IPS-NIHi11 (cell line): ENCODE data around the gene ASCL2.
"Not testable (repeated sequence)": the region's sequence is repeated elsewhere in the genome, so short reads cannot be mapped to it uniquely, and the experiment has no call there.

ENCODE experiments used
- DNase-seq: peaks from one replicate; pipeline ENCODE4 v3.0.0; 2012; ENCODE audit warnings: mixed read lengths, low spot score

Gene ASCL2

DNA sequence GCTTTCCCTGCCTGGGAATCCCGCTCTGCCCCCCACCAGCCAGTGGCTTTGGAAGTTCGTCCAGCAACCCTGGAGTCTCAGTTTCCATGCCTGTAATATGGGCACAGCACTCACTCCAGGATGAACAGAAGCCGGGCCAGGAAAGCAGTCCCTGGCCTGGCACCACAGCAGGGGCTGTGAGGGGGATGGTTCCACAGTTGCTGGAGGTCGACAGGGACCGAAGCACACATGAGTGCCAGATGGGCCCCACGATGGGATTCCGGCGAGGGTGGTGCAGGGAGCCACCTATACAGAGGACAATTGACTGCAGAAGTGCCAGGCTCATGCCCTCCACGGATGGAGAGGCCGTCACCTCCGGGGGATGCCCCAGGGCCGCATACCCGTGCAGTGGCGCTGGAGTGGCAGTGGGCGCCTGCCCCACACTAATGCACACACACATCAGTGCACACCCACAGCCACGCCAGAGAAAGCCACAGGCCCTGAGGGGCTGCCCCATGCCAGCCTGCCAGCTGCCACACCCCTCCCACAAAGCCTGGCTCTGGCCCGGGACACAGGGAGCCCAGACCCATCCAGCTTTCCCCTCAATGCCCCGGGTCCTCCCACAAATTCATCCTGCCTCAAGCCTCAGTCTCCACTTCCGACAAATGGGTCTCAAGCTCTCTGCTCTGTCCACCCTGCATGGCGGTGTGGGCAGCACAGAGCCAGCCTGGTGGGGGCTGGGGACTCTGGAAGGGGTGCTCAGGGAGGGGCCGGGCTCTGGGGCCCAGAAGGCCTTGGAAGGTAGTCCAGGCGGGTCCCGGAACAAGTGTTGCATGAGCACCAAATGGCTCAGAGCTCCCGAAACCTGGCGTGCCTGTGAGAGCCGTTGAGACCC is 9.7 kb downstream of the ASCL2 start:
- DNase-seq: no peak

DNA sequence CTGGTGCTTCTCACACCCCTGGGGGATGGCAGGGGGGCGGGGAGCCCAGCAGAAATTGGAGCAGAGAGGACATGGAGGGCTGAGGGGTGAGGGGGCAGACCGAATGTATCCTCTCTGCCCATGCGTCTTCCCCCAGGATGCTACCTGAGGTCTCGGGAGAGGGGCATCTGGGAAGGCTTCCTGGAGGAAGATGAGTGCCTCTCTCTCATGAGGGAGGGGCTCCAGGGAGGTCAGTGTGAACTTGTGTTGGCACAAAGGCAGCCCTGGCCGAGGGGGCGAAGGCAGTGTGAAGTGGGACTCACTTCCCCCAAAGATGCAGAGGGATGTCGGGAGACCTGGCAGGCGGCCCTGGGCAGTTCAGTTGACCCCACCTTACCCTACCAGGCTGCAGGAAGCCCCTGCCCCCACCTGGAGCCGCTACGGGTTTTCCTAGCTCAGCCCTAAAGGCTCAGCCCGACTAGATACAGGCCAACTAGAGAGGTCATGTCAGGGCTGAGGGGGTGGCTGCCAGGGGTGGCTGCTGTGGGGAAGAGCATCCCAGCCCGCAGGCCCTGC is 10.4 kb downstream of the ASCL2 start:
- no peak for DNase-seq

DNA sequence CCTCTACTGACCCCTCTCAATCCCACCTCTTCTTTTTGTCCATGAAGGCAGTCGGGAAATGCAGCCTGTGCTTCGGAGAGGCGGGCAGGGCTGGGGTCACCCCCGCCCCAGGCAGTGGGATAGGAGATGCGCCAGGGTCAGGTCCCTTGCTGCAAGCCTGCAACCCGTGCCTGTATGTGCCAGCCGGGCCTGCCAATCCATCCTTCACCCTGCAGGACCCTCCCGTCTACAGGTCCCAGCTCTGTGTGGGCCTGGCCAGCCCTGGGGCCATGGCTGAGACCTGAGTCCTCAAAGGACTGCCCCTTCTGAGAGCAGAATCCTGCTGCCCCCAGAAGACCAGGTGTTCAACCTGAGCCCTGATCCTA is 10.9 kb downstream of the ASCL2 start:
- DNase-seq: no peak

DNA sequence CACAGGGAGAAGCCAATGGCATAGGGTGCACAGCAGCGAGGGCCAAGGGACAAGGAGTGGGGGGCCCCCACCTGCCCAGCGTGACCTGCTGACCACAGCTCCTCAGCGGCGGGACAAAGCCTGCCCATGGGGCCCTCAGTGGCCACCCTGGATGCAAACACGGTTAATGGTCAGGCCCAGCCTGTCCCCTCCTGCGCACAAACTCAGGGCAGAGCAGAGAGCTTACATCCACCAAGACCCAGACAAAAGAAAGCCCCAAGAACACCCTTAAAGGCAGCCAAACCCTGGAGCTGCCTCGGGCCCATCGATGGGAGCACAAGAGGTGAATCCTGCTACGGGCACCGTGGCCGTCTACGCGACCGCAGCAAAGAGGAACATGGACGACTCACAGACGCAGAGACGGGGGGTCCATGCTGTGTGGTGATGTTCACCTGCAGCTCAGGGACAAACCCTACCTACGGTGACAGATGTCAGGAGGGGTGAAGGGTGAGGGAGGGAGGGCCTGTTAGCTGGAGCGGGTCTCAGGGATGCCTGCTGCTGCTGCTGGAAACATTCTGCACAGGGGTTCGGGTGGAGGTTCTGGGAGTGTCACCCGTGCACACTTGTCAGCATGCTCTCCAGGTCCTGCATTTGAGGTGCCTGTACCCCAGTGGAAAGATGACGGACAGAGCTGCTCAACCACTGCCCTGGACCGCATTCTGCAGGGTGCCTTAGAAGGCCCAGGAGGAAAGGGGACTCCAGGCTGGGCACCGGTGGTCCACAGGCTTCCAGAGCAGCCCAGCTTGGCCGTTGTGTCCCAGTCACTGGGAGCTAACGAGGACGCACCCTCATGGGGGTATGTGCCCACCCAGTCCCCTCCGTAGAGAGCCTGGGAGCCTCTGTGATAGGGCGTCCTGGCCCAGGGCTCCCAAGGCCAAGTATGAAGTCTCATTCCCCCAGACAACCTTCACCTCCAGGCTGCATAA is 11.6 kb downstream of the ASCL2 start:
- no peak for DNase-seq

- DNase-seq: no peak
These were observed 13.3 kb downstream of the ASCL2 start for GRCh38 chr11:2256951-2257700.

DNA sequence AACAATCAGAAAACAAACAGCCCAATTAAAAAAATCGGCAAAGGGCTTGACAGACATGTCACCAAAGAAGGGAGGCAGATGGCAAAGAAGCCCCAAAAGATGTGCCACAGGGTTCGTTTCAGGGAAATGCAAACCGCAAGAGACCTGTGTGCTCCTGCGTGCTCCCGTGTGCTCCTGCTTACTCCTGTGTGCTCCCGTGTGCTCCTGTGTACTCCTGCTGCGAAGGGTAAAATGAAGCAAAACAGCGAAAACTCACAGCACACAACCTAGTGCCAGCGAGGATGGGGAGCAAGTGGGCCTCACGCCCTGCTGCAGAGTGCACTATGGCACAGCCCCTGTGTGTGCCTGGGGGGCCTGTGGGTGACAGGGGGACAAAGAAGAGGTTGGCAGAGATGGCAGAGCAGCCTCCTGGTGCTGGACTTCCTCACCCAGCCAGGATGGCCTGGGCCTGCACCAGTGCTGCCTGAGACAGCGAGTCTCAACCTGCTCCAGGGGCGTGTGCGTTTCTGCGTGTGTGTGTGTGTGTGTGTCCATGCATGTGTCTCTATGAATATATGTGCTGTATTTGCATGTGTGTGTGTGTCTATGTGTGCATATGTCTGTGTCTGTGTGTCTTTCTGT is 14.0 kb downstream of the ASCL2 start:
- no peak for DNase-seq

DNA sequence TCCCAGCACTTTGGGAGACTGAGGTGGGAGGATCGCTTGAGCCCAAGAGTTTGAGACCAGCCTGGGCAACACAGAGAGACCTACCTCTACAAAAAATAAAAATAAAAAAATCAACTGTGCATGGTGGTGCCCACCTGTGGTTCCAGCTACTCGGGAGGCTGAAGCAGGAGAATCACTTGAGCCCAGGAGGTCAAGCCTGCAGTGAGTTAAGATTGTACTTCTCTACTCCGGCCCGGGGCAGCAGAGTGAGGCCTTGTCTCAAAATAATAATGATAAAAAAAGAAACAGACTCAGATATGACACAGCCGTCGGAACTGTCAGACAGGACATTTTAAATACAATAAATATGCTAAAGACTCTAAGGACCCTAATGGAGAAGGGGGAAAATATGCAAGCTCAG is 18.4 kb downstream of the ASCL2 start:
- DNase-seq: no peak

GRCh38 chr11:2251138-2251537 is 19.2 kb downstream of the ASCL2 start:
- no peak for DNase-seq

DNA sequence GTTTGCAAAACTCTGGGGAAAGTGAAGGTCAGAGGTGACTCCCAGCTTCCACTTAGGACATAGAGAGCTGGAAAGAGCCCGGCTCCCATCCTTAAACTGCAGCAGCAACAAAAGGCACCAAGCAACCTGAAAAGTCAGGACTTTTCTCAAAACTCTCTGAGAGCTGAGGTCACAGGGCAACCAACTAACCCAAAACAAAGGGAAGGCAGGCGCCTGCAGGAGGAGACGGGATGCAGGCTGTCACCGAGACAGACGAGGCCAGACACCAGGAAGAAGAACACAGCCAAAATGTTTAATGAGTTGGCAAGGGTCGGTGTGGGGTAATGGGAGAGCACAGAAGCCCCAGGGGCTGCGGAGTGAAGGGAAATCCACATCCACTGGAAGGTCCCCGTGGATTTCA is 19.9 kb downstream of the ASCL2 start:
- no peak for DNase-seq

DNA sequence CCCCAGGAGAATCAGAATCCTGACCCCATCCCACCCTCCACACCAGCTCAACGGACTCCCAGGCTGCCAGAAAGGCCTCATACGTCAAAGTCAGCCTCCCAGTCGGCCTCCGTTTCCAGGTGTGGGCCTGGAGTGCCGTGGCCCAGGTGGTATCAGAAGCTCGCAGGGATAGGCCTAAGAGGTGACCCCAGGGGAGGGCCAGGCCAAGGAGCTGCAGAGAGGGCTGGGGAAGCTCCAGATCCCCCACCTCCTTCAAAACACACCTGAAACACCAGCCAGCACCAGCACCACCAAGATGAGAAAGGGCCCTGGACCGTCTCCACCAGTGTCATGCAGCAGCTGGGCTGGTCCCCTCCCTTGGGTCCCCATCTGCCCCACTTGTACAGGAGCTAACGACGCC is 20.3 kb downstream of the ASCL2 start:
- DNase-seq: no peak

DNA sequence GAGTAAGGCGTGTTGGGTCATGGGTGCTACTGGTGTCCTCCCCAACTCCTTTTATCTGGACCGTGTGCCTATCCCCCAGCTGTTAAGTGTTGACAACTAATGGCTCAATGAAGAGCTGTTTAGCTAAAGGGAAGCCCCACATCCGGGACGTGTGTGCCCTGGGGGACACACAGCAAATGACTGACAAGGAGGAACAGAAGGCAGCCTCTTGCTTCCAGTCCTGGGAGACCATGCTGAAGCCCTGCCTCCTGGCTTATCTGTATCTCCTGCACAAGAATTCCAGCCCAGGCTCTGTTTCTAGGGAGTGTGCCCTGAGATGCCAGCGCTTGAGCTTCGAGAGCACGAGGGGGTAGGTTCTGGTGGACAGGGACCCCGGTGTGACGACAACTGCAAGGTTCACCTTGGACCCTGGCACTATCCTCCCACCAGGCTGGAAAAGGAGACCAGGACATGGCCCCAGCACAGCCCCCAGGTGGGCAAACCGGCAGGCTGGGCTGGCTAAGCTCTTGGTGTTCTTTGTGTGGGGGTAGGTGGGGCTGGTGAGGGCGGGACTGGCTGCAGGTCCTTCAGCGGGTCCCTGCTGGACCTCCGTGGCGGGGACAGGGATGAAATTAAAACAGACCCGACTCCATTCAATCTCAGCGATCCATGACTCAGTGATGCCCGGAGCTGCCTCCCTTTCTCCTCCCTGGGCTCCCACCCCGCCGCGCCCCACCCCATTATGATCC is 21.0 kb downstream of the ASCL2 start:
- DNase-seq: no peak

GRCh38 chr11:2248762-2249161 is 21.6 kb downstream of the ASCL2 start:
- DNase-seq: no peak

GRCh38 chr11:2248242-2248641 is 22.1 kb downstream of the ASCL2 start:
- DNase-seq: no peak

GRCh38 chr11:2247496-2247895 is 22.9 kb downstream of the ASCL2 start:
- no peak for DNase-seq

DNA sequence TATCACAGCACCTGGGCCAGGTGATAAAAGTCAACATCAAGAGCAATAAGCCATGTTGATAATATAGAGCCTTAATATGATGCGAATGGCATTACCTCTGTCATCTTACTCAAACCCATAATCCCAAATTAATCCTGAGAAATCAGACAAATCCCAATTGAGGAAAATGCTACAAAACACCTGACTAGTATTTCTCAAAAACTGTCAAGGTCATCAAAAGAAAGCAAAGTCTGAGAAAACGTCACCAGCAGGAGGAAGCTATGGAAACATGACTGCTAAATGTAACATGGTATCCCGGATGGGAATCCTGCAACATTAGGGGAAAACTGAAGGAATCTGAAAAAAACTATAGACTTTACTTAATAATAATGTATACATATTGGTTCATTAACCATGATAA is 29.6 kb downstream of the ASCL2 start:
- DNase-seq: no peak

GRCh38 chr11:2237457-2238238 is 32.7 kb downstream of the ASCL2 start:
- DNase-seq: no peak

- DNase-seq: not testable (repeated sequence)
These were observed 33.8 kb downstream of the ASCL2 start for GRCh38 chr11:2236381-2237134.

DNA sequence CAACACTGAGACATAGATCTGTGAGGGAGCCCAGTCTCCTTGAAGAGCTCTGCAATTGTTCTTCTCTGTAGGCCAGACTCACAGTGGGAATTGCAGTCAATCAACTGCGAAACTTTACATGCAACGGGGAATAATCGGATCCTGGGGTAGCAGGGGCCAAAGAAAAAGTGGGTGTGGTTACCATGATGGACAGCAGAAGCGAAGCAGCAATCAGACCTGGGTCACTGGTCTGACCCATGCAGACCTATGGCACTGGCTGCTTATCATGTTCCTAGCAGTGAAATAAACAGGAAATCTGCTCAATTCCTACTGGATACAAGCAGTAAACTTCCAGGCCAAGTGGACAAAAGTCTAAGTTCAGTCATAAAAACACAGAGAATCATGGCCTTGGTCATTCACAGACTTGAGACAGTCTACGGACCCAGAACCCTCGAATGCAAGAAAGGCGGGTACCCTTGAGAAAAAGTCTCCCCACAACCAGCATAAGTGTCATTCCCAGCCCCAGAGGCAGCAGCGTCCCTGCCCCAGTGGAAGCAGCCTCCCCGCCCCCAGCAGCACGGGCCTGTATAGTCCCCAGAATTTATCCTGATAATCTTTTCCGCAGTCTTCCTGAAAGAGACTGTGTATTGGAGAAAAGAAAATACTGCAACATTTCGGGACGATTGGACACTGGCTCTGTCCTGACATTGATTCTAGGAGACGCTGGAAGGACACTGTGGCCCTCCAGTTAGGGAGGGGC is 34.6 kb downstream of the ASCL2 start:
- DNase-seq: no peak

DNA sequence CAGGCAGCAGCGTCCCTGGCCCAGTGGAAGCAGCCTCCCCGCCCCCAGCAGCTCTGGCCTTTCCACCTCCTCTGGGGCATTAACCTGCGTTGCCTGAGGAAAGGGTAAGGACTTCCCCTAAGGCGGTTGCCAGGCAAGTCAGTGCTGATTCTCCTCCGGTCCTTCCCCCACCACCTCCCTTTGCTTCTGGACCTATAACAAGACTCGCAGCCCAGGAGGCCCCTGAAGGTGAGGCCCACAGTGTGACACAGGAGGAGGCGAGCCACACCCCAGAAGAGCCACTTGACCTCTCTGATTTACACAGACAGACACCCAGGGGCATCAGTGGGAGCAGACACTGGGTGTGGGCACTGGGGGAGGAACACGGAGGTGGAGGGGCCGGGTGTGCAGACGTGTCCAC is 35.4 kb downstream of the ASCL2 start:
- DNase-seq: no peak
